ENCODE data around the gene ZFAND2B.
A peak's percentile ranks its signal among the peaks of the same experiment; 100 is the strongest.
"Not testable (repeated sequence)": the region's sequence is repeated elsewhere in the genome, so short reads cannot be mapped to it uniquely, and the experiment has no call there.

Gene ZFAND2B

DNA sequence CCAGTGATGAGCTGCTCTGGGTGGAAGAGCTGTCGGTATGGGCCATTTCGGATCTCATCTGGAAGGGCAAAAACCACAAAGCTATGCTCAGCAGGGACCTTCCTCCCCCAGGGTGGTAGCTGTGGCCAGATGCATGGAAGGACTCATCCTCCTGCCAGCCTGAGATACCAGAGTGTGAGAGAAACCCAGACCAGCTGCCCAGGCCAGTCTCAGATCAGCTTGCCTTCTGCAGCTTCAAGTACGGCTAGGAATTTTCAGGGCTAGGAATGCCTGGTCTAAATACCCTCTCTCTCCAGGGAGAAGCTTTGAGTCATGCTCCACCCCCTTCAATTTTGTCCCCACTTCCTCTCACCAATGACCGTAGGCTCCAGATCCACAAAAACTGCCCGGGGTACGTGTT, 45.1 kb downstream of the ZFAND2B start:
- no peak for DNase-seq

DNA sequence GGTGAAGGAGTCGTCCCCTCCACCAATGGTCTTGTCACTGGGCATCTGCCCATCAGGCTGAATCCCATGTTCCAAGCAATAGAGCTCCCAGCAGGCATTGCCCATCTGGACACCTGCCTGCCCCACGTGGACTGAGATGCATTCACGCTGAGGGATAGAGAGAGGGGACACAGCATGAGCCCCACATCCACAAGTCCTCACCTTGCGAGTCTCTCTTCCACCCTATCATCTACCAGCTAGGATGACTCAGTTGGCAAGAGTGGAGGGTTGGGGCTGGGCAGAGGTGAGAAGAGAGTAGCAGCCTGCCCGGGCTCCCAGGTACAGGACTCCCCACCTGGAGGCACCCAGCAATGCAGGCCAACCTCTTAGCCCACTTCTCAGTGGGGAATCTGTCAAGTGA, 45.5 kb downstream of the ZFAND2B start:
- no peak for DNase-seq

DNA sequence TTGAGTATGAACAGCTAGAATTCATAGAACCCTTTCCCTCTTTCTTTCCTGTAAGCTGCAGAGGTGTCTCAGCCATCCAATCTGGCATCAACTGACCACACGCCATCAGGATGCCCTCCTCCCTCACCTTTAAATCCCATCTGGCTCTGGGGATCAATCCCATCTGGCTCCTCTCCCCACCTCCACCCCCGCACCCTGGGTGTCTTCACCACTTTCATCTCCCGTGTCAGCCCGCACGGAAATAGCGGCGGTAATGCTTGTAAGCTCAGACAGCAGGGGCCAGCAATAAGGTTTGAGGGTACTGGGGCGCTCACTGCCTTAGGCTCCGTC, 46.0 kb downstream of the ZFAND2B start:
- DNase-seq = no peak

DNA sequence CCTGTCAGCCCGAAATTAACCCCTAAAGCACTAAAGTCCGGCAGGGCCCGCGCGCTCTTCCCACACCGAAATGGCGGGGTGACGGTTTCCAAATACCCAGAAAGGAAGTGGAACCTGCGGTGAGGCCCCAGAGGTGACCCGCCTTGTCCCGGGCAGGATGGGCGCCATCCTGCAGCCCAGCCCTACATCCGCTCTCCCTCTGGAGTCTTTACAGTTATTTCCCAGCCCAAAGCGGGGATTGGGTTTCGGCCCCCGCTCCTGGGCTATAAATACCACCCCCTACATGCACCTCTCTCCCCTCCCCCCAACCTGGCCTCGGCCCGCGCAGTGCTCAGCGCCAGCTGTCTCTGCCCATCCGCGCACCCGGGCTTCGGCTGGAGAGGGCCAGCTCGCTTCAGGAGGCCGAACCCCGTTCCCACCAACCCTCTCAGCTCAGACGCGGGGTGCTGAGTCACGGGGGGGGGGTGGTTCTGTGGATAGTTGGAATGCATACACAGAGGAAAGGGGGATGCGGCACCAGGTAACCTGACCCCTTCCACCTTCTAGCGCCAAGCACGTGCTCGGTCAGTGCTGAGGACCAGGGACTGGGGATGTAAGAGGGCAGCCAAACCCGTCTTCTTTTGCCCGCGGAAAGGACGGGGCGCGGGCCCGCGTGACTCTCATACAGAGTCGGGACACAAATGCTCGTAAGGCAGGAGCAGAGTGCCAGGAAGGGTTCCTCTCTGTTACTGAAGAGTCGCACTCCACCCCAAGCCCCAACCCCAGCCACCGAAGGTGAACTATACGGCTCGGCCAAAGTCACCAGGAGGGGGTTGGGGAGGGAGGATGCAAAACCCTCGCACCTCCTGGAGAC, 46.5 kb downstream of the ZFAND2B start, which contains the start of gene TUBA4B:
TSS of gene TUBA4B (plus strand) at position 344 of the 853 bp plus-strand sequence. CDS start at position 509, 165 bp downstream.
- peak; percentile 37 to 43 for DNase-seq

DNA sequence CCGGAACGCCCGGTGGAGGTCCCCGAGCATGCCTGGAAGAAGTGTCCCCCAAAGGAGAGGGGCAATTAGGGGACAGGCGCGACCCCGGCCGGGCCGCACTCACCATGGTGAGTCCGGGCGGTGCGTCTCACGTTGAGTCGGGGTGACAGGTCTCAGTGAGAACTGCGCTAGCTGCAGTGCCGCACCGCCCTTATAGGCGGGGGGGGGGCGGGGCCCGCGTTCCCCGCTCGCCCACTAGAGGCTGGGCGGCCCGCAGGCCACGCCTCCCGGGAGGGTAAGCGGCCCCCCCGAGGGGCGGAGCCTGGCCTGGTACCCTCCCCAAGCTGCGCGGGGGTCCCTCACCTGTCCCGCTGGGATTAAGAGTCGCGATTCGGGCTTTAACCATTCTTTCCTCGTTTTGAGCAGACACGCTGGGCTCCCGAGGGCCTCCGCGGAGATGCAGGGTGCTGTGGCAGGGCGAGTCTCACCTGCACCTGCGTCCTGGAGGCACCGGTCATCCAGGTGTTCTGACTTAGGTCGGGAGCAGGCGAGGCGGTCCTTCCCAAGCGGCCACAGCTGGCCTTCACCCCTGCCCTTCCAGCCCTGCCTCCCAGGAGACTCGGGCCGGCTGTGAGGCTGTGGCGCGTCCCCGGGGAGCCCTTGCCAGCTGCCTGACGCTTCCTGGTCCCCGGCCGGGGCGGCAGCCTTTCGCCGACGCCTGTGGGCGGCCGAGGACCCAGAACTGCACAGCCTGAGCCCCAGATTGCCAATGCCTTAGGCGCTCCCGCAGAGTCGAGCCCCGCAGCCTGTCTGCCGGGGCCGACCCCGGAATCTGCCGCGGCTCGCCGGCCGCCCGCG, 47.4 kb downstream of the ZFAND2B start, which contains the start of gene TUBA4A:
TSS of gene TUBA4A (minus strand) at position 166 of the 837 bp plus-strand sequence. CDS start at position 106, 60 bp downstream.
- DNase-seq = peak; percentile 81 to 90

DNA sequence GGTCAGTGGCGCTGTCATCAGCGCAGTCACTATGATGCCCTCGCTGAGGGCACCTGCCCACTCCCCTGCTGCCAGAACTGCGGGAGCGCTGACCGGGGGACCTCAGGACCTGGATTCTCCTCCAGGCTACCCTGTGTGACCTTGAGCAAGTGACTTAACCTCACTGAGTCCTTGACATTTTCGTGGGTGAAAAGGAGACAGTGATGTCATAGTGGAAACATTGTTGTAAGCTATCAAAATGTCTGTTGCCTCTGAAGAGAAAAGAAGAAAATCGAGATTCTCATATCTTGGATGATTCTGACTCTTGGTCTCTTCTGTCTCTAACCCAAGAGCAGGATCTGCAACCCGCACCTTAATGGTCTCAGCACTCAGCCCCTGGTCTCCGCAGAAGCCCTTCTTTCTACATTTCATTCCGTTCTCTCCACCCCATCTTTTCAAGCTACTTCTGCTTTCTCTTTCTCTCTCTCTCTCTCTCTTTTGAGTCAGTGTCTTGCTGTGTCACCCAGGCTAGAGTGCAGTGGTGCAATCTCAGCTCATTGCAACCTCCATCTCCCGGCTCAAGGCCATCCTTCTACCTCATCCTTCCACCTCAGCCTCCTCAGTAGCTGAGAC, 48.1 kb downstream of the ZFAND2B start:
- DNase-seq = peak; percentile 49 to 72

DNA sequence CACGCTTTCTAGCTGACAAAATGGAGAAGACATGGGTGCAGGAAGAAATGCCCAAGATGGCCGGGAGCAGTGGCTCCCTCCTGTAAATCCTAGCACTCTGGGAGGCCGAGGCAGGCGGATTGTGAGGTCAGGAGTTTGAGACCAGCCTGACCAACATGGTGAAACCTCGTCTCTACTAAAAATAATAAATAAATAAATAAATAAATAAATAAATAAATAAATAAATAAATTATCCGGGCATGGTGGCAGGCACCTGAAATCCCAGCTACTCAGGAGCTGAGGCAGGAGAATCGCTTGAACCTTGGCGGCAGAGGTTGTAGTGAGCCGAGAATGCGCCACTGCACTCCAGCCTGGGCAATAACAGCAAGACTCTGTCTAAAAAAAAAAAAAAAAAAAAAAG, 52.4 kb downstream of the ZFAND2B start:
- not testable (repeated sequence) for DNase-seq

All from inflammatory macrophage (primary cell).